ENCODE data around the gene KCNJ2.

Gene KCNJ2

GRCh38 chr17:70124723-70125122, 44.6 kb upstream of the KCNJ2 start:
- DNase-seq (ENCODE audit: extremely low read depth, low read depth) = no peak
- no peak for TF ChIP-seq CTCF (IDR thresholded peaks at IDR 0.05; ENCODE audit: low read depth, low read length)

- no peak for DNase-seq (ENCODE audit: extremely low read depth, low read depth)
- no peak for TF ChIP-seq CTCF (IDR thresholded peaks at IDR 0.05; ENCODE audit: low read depth, low read length)
Observed at GRCh38 chr17:70127221-70127873, 42.0 kb upstream of the KCNJ2 start.

- TF ChIP-seq CTCF (IDR thresholded peaks at IDR 0.05; ENCODE audit: low read depth, low read length) = no peak
Observed at GRCh38 chr17:70128727-70129238, 40.5 kb upstream of the KCNJ2 start.

GRCh38 chr17:70130289-70130688, 39.0 kb upstream of the KCNJ2 start:
- no peak for DNase-seq (ENCODE audit: extremely low read depth, low read depth)
- no peak for TF ChIP-seq CTCF (IDR thresholded peaks at IDR 0.05; ENCODE audit: low read depth, low read length)

More at GRCh38 chr17:70128727-70129238, 40.5 kb upstream of the KCNJ2 start:
- DNase-seq (ENCODE audit: extremely low read depth, low read depth) = no peak

- TF ChIP-seq CTCF (IDR thresholded peaks at IDR 0.05; ENCODE audit: low read depth, low read length) = no peak
Observed at GRCh38 chr17:70132505-70132904, 36.8 kb upstream of the KCNJ2 start.

GRCh38 chr17:70134042-70134441, 35.3 kb upstream of the KCNJ2 start:
- TF ChIP-seq CTCF (IDR thresholded peaks at IDR 0.05; ENCODE audit: low read depth, low read length) = no peak
- no peak for DNase-seq (ENCODE audit: extremely low read depth, low read depth)

More at GRCh38 chr17:70132505-70132904, 36.8 kb upstream of the KCNJ2 start:
- no peak for DNase-seq (ENCODE audit: extremely low read depth, low read depth)

GRCh38 chr17:70134777-70135176, 34.6 kb upstream of the KCNJ2 start:
- TF ChIP-seq CTCF (IDR thresholded peaks at IDR 0.05; ENCODE audit: low read depth, low read length) = no peak
- DNase-seq (ENCODE audit: extremely low read depth, low read depth) = no peak

All from AG09319 (cell line).